LNCAP (cell line): ENCODE measurements around the gene LPP.

Source experiments
- CTCF ChIP-seq: fragments of 450-650 bp; IDR thresholded peaks from 2 replicates; pipeline ENCODE4 v1.5.1; 2017; ENCODE audit warnings: mild to moderate bottlenecking

LPP gene

GRCh38 chr3:188539631-188540194, 385.8 kb downstream of the LPP start:
- TF ChIP-seq CTCF, result no peak

DNA sequence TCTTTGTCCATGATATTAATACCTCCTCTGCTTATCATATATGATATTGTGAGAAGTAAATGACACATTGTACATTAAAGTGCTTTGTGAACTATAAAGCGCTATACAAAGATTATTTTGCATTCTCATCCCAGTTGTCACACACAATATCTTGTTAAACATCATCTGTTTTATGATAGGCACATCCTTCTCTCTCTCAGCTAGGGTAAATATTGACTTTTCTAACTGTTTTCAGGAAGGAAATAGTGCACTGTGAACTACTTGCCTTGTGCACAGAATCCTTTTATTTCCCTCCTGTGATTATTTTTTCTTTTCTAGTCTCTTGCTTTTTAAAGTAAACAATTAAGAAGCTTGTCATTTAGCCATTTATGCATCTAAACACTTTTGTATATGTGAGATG, 388.2 kb downstream of the LPP start:
- TF ChIP-seq CTCF, result no peak

DNA sequence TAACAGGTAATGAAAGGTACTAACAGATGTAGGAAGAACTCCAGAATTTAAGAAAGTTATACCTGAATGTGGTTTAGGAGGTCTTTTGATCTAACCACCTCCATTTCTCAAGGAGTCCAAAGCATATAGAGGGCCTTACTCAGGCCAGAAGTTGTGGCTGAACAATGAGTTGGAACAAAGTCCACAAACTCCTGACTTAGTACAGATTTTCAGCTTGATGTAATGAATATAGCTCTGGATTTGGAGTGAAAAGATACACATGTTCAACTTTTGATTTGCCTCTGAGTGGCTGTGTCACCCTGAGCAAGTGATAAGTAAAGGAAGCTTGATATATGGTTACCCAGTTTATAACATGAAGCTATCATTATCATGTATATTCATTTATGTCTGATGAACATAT, 390.1 kb downstream of the LPP start:
- no peak for TF ChIP-seq CTCF

- no peak for TF ChIP-seq CTCF
Measured at GRCh38 chr3:188546835-188547670, 393.1 kb downstream of the LPP start.

GRCh38 chr3:188553569-188553968, 399.6 kb downstream of the LPP start:
- TF ChIP-seq CTCF, result no peak

GRCh38 chr3:188554404-188554803, 400.4 kb downstream of the LPP start:
- TF ChIP-seq CTCF, result no peak

DNA sequence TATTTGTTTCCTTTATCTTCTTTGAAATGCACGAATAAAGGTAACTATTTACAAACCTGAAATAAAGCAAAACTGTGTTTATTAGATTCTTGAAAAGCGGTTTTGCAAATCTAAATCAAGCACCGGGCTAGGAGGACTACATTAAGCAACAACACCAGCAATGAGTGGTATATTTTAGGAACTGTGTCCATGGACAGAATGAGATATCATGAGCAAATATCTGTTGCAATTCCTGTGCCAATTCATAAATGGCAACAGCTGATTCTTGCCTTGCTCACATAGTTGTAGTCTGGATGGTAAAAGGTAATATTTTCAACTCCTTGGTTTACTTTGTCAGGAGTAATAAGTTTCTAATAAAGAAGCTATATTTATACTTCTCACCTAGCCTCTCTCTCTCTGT, 403.3 kb downstream of the LPP start:
- TF ChIP-seq CTCF, result no peak
